22Rv1 (cell line): ENCODE data around the gene PSMD7.

Source experiments
- CTCF ChIP-seq: fragments of 450-650 bp; IDR thresholded peaks from 2 replicates; pipeline ENCODE4 v1.5.1; 2017; ENCODE audit warnings: mild to moderate bottlenecking
- ZFX ChIP-seq: fragments of 450-650 bp; IDR thresholded peaks from 2 replicates; pipeline ENCODE4 v1.6.1; 2017; ENCODE audit warnings: antibody characterized with exemption, borderline replicate concordance

GRCh38 chr16:74298104-74298503 lies 1.5 kb downstream of the PSMD7 start:
- TF ChIP-seq CTCF (no peak), ZFX (no peak)
